HG03039 (cell line): Measurements from ENCODE around the gene UCHL1.
"Not testable (repeated sequence)": the region's sequence is repeated elsewhere in the genome, so short reads cannot be mapped to it uniquely, and the experiment has no call there.

Experiments
- ATAC-seq: cut with Tn5 transposase; IDR thresholded peaks from one replicate; pipeline ENCODE4 v1.9.1; 2021; ENCODE audit warnings: mild to moderate bottlenecking, moderate library complexity; ENCODE audit not compliant: unreplicated experiment

The UCHL1 gene

GRCh38 chr4:41236032-41236431 lies 20.7 kb upstream of the UCHL1 start:
- ATAC-seq, result no peak

DNA sequence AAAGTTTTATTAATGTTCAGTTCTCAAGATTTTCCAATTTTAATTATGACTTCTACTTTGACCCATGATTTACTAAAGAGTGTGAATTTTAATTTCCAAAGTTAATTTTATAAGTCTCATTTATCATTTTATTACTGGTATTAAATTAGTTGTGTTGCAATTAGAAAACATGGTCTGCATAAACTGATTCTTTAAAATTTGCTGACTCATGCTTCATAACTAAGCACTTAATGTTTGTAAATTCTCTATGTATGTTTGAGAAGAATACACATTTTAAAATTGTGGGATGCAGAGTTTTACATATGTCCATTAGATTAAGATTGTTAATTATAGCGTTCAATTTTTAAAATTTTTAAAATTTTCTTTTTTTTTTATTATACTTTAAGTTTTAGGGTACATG lies 20.2 kb upstream of the UCHL1 start:
- ATAC-seq, result no peak

DNA sequence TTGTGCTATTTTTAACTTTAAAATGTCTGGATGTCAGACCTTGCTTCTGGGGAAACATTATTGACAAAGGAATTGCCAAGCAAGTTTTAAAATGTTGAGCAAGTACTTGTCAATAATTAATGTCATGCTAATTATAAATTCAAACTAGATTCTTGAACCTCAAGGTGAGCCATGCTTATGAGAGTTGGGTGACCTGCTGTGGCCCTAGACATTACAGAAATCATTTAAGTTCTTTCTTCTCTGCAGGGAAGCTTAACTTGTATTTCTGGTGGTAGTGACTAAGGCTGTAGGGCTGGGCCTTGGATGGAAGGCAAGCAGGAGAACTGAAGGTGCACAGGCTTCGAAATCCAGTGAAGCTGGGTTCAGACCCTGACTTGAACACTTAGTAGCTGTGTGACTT lies 14.8 kb upstream of the UCHL1 start:
- no peak for ATAC-seq

- ATAC-seq, result no peak
Measured at GRCh38 chr4:41245983-41246382, 10.7 kb upstream of the UCHL1 start.

GRCh38 chr4:41256131-41256739 lies 493 bp upstream of the UCHL1 start:
- no peak for ATAC-seq

- ATAC-seq, result peak; percentile 71
Measured at GRCh38 chr4:41257257-41257901, 651 bp downstream of the UCHL1 start.

DNA sequence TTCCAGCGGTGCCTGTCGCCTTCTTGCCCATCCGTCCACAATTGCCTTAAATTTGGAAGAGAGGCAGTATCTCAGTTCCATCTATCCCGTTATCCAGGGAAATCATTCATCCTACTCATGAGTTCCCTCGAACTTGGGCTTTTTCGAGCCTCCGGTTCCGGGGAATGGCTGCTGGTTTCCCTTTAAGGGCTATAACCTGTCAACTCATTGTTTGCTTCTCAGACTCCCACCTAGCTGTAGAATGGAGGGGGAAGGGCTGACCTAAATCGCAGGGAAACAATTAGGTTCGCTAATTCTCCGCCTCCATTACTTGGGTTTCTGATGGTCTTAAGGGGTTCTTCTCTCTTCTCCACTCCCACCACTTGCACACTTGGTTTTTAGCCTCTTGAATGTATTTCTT lies 1.2 kb downstream of the UCHL1 start:
- ATAC-seq, result no peak

DNA sequence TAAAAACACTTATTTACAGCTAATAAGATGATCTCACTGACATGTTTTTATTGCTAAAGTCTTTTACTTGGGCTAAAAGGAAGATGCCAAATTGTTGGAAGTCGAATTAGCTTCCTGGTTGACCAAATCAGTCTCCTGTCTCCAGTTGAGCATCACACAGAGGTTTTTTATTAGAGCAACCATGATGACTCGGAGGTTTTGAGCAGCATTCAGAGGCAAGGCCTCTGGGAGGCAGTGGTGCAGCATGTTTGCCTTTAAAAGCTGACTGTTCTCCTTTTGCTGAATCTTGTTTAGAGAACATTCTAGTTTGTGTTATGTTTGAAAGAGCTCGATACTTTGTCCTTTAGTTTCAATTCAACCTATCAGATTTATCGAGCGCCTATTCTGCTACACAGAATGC lies 2.1 kb downstream of the UCHL1 start:
- ATAC-seq, result no peak

- ATAC-seq, result no peak
Measured at GRCh38 chr4:41260116-41260733, 3.5 kb downstream of the UCHL1 start.

DNA sequence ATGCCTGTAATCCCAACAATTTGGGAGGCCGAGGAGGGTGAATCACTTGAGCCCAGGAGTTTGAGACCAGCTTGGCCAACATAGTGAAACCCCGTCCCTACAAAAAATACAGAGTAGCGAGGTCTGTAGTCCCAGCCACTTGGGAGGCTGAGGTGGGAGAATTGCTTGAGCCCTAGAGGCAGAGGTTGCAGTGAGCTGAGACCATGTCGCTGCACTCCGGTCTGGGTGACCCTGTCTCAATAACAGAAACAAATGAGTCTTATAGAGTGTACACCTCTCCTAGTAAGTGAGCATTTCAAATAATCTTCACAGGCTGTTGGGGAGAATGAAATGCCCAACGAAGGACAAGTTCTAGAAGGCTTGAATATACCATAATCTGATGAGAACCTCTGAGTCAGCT lies 5.5 kb downstream of the UCHL1 start:
- ATAC-seq, result no peak

- no peak for ATAC-seq
Measured at GRCh38 chr4:41264212-41264611, 7.5 kb downstream of the UCHL1 start.

DNA sequence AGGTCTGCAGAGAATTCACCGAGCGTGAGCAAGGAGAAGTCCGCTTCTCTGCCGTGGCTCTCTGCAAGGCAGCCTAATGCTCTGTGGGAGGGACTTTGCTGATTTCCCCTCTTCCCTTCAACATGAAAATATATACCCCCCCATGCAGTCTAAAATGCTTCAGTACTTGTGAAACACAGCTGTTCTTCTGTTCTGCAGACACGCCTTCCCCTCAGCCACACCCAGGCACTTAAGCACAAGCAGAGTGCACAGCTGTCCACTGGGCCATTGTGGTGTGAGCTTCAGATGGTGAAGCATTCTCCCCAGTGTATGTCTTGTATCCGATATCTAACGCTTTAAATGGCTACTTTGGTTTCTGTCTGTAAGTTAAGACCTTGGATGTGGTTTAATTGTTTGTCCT lies 11.3 kb downstream of the UCHL1 start:
- ATAC-seq, result no peak

GRCh38 chr4:41268721-41269517 lies 12.2 kb downstream of the UCHL1 start:
- no peak for ATAC-seq

DNA sequence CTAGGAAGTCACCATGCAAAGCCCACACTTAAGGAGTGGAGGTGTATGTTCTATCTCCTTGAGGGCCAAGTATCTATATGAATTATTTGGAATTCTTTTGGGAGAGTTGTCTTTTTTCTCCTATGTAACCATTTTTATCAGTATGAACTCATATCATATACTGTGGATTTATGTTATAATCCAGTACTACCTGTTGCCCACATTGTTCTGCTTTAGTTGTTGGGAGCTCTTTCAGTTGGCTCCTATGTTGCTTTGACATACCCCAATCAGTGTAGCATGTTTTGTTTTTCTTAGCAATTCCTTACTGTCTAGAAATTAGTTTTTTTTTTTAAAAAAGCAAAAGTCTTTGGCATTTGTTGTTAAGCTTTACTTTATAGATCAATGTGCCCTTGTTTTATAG lies 13.0 kb downstream of the UCHL1 start:
- no peak for ATAC-seq

- ATAC-seq, result not testable (repeated sequence)
Measured at GRCh38 chr4:41275931-41276330, 19.2 kb downstream of the UCHL1 start.

- no peak for ATAC-seq
Measured at GRCh38 chr4:41280010-41280409, 23.3 kb downstream of the UCHL1 start.

DNA sequence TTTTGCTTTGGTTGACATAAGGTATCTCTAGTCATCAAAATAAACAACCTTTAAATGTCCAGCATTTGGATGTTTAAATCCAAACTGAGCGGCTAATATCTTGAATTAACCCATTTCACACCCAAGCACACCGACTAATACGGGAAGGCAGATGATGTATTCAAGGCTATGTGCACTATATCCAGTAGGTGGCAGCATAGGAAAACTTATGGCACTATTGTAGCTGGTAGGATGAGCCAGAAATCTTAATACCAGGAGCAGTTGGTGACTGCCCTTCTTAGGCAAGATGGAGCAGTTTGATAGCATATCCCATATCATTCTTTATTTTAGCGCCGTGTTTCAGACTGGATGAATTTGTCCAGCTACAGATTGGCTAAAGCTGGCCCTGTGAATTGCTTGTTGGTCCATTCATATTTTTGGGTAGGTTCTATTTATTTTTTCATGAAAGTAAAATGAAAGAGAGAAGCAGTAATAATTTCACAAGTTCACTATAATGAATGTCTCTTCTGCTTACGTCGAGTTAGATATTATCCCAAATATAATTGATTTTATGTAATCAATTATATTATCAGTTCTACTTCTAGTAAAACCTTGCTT lies 24.4 kb downstream of the UCHL1 start:
- ATAC-seq, result peak; percentile 94

DNA sequence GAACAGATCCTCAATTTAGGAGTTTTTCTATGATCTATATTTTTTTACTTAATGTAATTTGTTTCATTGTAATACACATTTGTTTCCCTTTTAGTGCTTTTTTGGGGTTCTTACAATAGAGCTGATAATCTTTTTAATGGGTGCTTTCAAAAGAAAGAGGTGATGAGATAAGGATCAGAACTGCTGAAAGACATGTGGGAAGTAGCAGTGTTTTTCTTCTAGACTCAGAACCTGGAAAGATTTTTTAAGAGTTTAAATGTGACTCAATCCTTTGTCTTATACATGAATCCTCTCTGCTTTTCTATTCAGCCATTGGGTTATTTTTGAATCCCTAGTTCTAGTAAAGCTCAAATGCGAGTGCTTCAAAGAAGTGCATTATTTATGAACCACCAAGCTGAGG lies 25.6 kb downstream of the UCHL1 start:
- no peak for ATAC-seq

DNA sequence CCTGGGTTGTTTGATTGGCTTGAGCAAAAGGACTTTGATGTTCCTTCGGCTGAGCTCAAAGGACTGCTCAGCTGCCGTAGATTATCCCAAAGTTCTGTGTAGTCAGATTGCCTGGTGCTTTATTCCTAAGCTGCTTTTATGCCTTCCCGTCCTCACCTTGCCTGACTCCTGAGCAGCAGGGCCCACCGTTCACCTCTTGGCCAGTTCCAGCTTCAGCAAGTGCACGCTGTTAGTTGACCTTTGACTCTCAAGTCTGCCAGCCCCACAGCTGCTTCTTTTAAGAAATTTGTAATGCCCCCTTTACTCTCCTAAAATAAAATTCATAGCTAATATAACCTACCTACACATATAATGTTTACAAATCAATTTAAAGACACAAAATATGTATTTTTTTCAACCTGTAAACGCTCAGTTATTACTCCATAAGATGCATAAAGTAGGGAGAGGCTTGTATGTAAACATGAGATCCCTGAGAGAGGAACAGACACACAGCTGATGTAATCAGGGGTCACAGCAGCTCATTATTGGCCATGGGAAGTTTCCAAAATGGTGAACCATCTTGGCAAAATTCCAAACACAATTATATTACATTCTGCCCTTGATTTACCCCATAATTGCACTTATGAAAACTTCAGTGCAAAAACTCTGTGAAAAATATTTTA lies 28.6 kb downstream of the UCHL1 start:
- no peak for ATAC-seq

- no peak for ATAC-seq
Measured at GRCh38 chr4:41285864-41286235, 29.1 kb downstream of the UCHL1 start.

DNA sequence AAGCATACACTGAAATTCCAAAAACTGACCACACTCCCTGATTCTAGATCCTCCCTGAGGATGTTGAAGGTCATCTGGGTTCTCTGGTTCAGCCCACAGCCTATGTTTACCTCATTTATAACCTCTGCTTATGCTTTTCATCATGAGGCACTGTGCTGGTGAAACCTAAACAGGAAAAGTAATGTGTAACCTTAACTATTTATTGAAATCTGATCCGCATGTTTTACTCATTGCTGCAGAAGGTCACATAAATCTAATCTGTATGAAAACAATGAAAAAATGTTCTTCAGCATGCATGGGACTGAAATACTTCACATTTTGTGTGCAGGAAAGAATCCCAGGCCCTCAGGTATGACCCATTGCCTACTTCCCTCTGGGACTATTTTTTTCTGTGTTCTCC lies 30.3 kb downstream of the UCHL1 start:
- no peak for ATAC-seq
